ENCODE results near the gene PACS1.
"Not testable (repeated sequence)": the region's sequence is repeated elsewhere in the genome, so short reads cannot be mapped to it uniquely, and the experiment has no call there.

The PACS1 gene

GRCh38 chr11:66230156-66230555 lies 160.1 kb downstream of the PACS1 start:
- DNase-seq: no peak

- no peak for DNase-seq
Measured at GRCh38 chr11:66230978-66231377, 160.9 kb downstream of the PACS1 start.

- no peak for DNase-seq
Measured at GRCh38 chr11:66231561-66231960, 161.5 kb downstream of the PACS1 start.

GRCh38 chr11:66232769-66233168 lies 162.7 kb downstream of the PACS1 start:
- DNase-seq: no peak

- no peak for DNase-seq
Measured at GRCh38 chr11:66233301-66233700, 163.2 kb downstream of the PACS1 start.

GRCh38 chr11:66235141-66235540 lies 165.1 kb downstream of the PACS1 start:
- no peak for DNase-seq

GRCh38 chr11:66237867-66238266 lies 167.8 kb downstream of the PACS1 start:
- DNase-seq: no peak

- DNase-seq: no peak
Measured at GRCh38 chr11:66238786-66239413, 168.8 kb downstream of the PACS1 start.

GRCh38 chr11:66239511-66239910 lies 169.4 kb downstream of the PACS1 start:
- no peak for DNase-seq

GRCh38 chr11:66239998-66240780 lies 170.1 kb downstream of the PACS1 start:
- no peak for DNase-seq

GRCh38 chr11:66240781-66241136 lies 170.7 kb downstream of the PACS1 start:
- no peak for DNase-seq

- no peak for DNase-seq
Measured at GRCh38 chr11:66242095-66242765, 172.2 kb downstream of the PACS1 start.

GRCh38 chr11:66243782-66244535 lies 173.9 kb downstream of the PACS1 start:
- DNase-seq: no peak

GRCh38 chr11:66247295-66247694 lies 177.2 kb downstream of the PACS1 start:
- DNase-seq: no peak

- no peak for DNase-seq
Measured at GRCh38 chr11:66247801-66248200, 177.7 kb downstream of the PACS1 start.

GRCh38 chr11:66248903-66249302 lies 178.8 kb downstream of the PACS1 start:
- DNase-seq: no peak

- DNase-seq: no peak
Measured at GRCh38 chr11:66251809-66252208, 181.7 kb downstream of the PACS1 start.

- not testable (repeated sequence) for DNase-seq
Measured at GRCh38 chr11:66253081-66253480, 183.0 kb downstream of the PACS1 start.

- DNase-seq: no peak
Measured at GRCh38 chr11:66258473-66258893, 188.4 kb downstream of the PACS1 start.

GRCh38 chr11:66259225-66259624 lies 189.2 kb downstream of the PACS1 start:
- DNase-seq: no peak

- no peak for DNase-seq
Measured at GRCh38 chr11:66259956-66260355, 189.9 kb downstream of the PACS1 start.

GRCh38 chr11:66261578-66261977 lies 191.5 kb downstream of the PACS1 start:
- no peak for DNase-seq

GRCh38 chr11:66262191-66262590 lies 192.1 kb downstream of the PACS1 start:
- no peak for DNase-seq
